ENCODE data around the gene FEZ2. TPM values are rescaled to one million over a fixed set of nuclear protein-coding genes. Genes with fewer than 3 reads are reported as not detected.
A peak's percentile ranks its signal among the peaks of the same experiment; 100 is the strongest.

FEZ2 gene
- total and polyA plus RNA-seq, 8 donors, result 47.5 to 74.0 (median 69.8) TPM

GRCh38 chr2:36626756-36627155, 28.8 kb upstream of the FEZ2 start:
- Histone ChIP-seq H3K27me3 (no peaks in the 10 kb centered on the region), H3K4me3 (no peak overlapping the region), H3K4me1 (no peaks in the 10 kb centered on the region), H3K9me3 (peaks cover 0 to 15% of the 10 kb centered on the region in 2 donors), H3K36me3 (no peaks in the 10 kb centered on the region), H3K27ac (no peak overlapping the region)
- DNase-seq (no peak), ATAC-seq (no peak)
- intact Hi-C loops (cut with DNase I), result no loop called here
- TF ChIP-seq CTCF (IDR thresholded peaks at IDR 0.05), result no peak

DNA sequence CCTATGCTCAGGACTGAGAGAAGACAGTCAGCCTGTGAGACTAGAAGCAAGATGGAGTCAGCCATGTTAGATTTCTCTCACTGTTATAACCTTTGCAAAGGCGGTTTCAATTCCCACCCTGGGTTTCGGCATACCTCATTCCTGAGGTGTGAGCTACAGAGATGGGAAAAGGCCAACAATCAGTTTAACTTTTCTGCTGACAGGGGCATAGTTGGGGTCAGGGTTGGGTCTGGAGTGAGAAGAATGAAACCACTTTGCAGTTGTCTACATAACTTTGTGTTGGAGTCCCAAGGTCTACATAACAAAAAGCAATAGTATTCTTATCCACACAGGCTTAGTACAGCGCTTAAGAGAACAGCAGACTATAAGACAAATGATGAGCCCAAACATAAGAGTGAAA, 28.1 kb upstream of the FEZ2 start:
- intact Hi-C loops (cut with DNase I), result no loop called here
- Histone ChIP-seq H3K4me3 (no peak overlapping the region), H3K27ac (no peak overlapping the region), H3K36me3 (no peaks in the 10 kb centered on the region), H3K27me3 (no peaks in the 10 kb centered on the region), H3K9me3 (peaks cover 0 to 15% of the 10 kb centered on the region in 2 donors), H3K4me1 (no peaks in the 10 kb centered on the region)
- no peak for DNase-seq
- TF ChIP-seq CTCF (IDR thresholded peaks at IDR 0.05), result no peak
- no peak for ATAC-seq

DNA sequence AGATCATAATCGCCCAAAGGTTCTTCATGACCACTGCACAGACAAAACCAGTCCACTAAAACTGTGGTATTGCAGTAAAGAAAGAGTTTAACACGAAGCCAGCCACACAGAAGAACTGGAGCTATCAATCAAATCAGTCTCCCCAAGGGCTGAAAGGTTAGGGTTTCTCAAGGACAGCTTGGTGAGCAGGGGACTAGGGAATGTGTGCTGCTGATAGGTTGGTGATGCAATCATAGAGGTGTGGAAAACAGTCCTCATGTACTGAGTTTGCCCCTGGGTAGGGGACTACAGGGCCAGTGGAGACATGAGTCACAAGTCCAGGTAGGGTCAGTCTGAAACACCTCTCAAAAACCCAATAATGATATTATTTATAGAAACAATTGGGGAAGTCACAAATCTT, 27.3 kb upstream of the FEZ2 start:
- ATAC-seq (no peak), DNase-seq (no peak)
- TF ChIP-seq CTCF (IDR thresholded peaks at IDR 0.05), result no peak
- Histone ChIP-seq H3K27me3 (no peaks in the 10 kb centered on the region), H3K4me3 (no peak overlapping the region), H3K4me1 (no peaks in the 10 kb centered on the region), H3K36me3 (no peaks in the 10 kb centered on the region), H3K9me3 (peaks cover 0 to 15% of the 10 kb centered on the region in 2 donors), H3K27ac (no peak overlapping the region)
- intact Hi-C loops (cut with DNase I), result no loop called here

GRCh38 chr2:36620321-36620720, 22.4 kb upstream of the FEZ2 start:
- intact Hi-C loops (cut with DNase I), result no loop called here
- no peaks in the 10 kb centered on the region for H3K4me1 ChIP-seq

GRCh38 chr2:36618381-36618780, 20.4 kb upstream of the FEZ2 start:
- DNase-seq, result no peak
- TF ChIP-seq CTCF (IDR thresholded peaks at IDR 0.05), result no peak
- Histone ChIP-seq H3K36me3 (no peaks in the 10 kb centered on the region), H3K9me3 (no peaks in the 10 kb centered on the region), H3K27me3 (no peaks in the 10 kb centered on the region), H3K4me1 (no peaks in the 10 kb centered on the region), H3K27ac (no peak overlapping the region), H3K4me3 (no peak overlapping the region)
- intact Hi-C loops (cut with DNase I), result no loop called here
- ATAC-seq, result peak; percentile 73

More at GRCh38 chr2:36620321-36620720, 22.4 kb upstream of the FEZ2 start:
- TF ChIP-seq CTCF (IDR thresholded peaks at IDR 0.05), result no peak
- no peak for ATAC-seq
- no peak overlapping the region for H3K4me3 ChIP-seq
- peaks cover 0 to 7% of the 10 kb centered on the region in 2 donors for H3K9me3 ChIP-seq
- H3K36me3 ChIP-seq, result no peaks in the 10 kb centered on the region
- no peaks in the 10 kb centered on the region for H3K27me3 ChIP-seq
- H3K27ac ChIP-seq, result no peak overlapping the region
- DNase-seq, result no peak
